GM21360 (cell line): Measurements from ENCODE around the gene GABBR2.

Experiments used
- ATAC-seq: cut with Tn5 transposase; IDR thresholded peaks from one replicate; pipeline ENCODE4 v1.9.1; 2021; ENCODE audit warnings: mild to moderate bottlenecking, moderate library complexity; ENCODE audit not compliant: unreplicated experiment

GABBR2 gene

DNA sequence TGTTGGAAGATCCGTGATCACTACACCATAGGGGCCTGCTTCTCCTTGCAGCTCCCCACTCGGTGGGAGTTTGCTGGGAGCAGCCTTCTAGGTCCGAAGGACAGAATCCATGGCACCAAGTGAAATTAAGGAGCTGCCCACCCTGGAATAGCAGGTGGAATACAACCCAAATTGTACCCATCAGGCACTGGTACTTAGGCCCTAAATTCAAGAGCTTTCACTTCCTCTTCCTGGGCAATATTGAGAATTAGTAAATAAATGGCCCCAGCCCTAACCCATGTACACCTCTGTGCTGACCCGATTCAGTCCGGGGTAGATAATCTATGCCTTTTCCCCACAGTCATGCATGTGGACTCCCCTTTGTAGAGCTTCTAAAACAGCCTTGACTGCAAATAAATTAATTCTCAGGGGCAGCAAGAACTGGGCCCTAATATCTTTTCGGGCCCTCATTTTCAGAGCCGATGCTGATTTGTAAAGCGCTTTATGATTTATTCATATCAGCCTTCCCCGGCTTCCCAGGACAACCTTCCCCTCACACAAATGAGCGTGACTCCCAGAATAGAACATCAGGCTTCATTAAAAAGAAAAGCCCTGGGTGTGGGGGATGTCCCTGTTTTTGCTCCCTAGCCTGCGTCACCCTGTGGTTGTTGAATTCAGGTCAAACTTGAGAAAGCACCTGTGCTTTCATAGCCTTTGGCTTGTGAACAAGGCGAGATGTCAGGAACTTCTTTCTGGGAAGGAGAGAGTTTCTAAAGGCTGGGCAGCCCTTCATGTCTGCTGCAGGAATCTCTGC is 327.2 kb downstream of the GABBR2 start:
- no peak for ATAC-seq

DNA sequence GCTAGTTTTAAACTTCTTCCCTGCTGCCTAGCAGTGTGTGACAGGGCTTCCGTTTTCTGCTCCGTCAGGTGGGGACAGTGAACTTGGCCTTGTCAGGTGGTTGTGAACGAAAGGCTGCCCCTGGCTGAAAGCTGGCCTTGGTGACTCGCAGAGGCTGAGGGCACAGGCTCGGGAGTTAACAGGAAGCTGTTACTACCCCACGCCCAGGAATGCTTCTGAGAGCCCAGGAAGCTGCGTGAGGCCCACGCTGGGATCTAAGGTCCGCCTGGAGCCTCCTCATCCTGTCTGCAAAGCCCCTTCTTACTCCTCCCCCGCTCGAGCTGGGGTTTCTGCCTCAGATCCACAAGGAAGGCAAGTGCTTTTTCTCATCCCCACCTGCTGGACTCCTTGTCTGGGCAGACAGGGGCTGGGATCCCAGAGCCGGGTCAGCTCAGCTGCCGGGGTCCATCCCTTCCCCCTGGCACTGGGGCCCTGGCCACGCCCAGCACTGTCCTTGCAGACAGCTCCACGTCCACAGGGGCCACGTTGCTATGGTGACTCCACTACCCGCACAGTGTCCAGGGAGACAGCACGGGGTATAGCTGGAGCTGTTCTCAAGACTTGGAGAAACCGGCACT is 328.6 kb downstream of the GABBR2 start:
- no peak for ATAC-seq

DNA sequence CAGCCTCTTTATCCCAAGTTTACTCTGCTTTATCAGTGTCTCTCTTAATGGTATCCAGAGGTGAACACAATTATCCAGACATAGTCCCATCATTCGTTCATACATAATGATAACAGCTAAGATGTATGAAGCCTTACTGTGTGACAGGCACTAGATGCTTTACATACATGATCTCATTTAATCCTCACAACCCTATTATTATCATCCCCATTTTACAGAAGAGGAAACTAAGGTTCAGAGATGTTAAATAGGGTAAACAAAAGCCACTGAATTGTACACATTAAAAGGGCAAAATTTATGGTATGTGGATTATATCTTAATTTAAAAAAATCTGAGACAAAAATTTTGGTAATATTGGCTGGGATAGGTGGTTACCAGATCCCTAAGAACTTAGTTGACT is 329.2 kb downstream of the GABBR2 start:
- no peak for ATAC-seq

DNA sequence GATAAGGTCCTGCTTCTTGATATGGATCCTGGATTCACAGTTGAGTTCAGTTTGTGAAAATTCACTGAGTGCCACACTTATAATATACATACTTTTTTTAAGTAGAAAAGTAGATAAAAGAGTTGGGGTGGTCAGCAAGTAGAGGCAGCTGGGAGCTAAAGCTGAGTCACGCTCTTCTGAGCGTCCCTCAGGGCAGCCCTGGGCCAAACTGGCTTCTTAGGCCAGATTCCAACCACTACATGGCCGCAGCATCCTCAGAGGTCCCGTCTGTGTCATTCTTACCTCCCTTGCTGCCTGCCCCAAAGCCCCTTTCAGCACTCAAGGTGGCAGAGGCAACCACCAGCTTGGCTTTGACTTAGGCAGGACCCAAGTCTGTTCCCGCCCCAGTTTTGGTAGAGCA is 329.9 kb downstream of the GABBR2 start:
- ATAC-seq = no peak

DNA sequence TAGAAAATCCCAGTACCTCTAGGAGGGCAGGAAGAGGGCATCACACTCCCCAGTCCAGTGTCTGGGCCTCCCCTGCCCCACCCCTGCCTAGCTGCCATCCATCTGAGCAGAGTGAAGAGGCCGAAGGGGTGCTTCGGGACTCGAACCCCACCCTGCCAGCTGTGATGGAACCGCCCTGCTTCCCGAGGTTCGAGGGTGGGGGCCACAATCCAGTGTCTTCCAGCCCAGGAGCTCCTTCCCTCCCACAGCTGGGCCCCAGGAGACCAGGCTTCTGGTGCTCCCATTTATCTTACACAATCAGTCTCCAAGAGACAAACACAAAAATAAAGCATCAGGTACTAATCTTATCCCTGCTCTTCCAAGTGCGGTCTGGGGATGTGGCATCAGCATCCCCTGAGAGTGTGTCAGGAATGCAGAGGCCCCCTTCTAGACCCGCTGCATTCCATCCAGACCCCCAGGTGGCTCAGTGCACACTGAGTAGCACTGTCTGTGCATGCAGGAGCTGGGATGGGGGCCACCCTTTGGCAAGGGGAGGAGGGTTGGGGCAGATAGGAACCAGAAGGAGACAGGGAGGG is 330.4 kb downstream of the GABBR2 start:
- ATAC-seq = no peak

DNA sequence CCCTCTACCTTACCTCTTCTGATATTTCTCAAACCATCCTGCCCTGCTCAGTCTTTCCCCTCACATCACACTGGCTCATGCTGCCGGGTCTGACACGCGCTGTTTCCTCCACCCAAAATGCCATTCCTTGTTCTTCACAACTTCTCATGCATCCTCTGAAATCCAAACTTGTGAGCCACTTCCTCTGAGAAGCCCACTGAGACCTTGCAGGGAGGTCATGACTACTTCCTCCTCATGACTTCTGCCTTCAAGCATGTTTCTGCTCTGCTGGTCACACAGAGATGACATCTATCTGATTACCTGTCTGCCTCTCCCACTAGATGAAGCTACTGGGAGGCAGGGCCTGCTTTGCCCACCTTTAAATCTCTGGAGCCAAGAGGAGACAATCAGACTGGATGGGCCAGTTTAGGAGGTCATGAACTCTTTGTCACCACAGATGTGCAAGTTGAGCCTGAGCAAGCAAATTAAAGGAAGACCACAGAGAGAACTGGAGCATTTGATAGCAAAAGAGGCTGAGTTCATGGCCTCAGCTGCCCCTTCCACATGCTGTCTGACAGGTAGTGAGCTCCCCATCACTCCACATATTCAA is 333.5 kb downstream of the GABBR2 start:
- no peak for ATAC-seq

DNA sequence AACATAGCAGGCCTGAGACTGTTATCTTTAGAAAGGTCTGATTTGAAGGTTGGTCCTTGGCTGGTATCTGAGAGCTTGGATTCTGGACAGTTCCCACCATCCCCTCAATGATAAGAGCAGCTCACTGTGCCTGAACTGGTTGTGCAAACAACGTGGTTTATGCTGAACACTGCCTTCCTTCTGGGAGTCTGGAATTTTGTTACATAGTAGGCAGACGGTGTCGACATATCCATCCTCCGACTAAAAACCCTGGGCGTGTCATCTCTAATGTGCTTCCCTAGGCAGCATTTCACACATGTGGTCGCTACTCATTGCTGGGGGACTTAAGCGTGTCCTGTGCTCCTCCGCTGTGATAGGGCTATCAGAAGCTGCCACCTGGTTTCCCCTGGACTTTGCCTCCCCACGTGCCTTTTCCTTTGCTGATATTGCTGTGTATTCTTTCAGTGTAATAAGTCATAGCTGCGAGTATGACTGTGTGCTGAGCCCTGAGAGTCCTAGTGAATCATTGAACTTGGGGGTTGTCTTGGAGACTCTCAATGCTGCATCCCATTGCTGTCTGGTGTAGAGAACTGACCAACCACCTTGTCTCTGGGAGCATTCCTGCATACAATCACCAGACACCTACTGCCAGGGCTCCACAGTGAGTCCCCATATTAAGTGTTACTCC is 334.2 kb downstream of the GABBR2 start:
- ATAC-seq = no peak

DNA sequence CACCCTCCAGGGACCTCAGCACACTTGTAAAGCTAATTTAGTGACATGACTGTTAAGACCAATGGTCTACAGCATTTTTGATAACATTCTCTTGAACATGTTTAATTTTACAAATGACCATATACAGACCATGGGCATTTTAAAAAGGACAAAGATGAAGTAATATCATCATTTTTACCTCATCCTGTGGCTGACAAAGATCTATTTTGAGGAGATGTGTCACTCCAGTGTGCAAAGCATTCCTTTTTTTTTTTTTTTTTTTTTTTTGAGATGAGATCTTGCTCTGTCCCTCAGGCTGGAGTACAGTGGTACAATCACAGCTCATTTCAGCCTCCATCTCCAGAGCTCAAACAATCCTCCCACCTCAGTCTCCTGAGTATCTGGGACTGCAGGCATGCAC is 335.1 kb downstream of the GABBR2 start:
- ATAC-seq = no peak

DNA sequence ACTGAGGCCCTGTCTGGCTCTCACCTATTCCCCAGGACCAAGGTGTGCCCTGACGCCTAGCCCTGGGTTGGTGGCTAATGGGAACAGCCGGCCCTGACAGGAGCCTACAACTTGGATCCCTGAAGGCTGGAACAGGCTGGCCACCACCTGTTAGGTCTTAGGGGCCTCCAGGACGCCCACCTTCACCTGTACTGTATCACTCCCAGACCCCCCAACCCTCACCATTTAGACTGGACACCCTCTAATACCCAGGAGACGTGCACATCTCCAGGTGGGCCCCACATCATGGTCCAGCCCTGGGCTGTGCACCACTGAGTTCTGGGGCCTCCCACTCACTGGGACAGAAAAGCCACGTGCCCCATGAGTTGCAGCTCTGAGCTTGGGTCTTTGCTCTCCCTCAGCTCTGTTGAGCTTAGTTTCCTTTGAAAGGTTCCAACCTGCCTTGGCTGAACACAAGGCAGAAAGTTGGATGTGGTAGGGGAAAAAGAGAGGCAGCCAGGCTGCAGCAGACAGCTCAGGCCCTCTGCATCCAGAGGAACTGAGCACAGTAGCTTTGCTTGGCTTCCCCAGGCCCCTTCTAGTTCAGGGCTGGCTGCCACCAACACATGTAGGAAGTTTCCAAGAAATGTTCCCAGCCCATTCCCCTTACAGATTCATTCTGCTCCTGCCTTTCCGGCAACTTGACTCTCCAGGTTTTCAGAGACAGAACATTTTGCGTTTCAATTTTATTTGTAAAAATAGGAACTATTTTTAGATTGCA is 336.5 kb downstream of the GABBR2 start:
- no peak for ATAC-seq

DNA sequence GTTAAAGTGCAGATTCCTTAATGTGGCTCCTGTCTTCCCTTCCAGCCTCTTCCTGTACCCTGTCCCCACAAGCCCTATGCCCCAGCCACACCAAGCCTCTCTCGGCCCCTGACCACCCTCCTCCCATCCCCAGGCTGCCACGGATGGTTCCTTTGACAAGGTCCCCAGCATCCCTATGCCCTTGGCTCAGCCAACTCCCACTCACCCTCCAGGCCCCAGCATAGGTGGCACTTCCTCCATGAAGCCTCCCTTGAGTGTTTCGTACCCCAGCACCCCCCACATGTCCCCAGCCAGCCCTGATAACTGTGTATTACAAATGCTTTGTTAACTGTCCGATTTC is 337.8 kb downstream of the GABBR2 start:
- ATAC-seq = no peak

DNA sequence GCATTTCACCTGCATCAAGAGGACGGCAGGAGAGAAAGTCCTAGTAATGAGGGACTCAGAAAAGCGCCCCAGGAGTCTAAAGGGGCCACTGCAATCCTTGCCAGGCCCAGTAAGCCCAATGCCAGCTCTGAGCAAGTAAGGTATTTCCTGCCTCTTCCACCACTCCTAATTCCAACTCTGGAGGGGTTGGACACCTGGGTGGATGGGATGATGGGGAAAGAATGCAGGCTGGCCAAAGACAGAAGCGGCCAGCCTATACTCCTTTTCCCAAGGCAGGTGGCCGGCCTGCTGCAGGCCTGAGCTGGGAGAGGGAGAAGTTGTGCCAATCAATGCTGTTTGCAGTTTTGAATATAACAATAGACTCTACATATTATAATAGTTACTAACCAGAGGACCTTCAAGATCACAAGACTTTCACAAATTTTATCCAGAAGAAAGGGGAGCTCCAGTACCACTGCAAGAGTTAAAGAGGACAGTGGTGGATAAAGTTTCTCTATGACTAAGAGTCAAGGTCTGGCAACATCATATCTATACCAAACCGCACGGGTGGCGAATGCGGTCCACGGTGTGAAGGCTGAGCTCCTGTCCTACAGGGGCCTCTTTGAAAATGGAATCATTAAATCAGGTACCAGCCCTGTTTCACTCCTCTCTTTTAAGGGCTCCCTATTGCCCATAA is 338.3 kb downstream of the GABBR2 start:
- ATAC-seq = no peak

DNA sequence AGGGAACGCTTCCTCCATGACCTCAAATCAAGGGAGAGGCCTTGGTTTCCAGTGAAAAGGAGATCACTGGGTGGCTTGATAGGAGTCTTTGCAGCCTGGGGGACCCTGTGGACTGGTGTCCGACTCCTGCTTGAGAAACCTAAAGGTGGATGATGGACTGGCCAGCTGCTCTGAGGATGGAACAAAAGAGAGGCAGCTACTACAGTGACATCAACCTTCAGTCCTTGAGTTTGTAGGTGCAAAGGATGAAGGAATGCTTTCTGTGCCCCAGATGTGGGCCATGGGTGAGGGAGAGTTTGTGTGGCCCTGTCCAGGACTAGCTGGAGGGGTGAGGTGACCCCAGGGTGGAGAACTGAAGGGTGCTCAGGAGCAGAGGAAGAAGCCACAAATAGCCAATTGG is 338.8 kb downstream of the GABBR2 start:
- no peak for ATAC-seq

DNA sequence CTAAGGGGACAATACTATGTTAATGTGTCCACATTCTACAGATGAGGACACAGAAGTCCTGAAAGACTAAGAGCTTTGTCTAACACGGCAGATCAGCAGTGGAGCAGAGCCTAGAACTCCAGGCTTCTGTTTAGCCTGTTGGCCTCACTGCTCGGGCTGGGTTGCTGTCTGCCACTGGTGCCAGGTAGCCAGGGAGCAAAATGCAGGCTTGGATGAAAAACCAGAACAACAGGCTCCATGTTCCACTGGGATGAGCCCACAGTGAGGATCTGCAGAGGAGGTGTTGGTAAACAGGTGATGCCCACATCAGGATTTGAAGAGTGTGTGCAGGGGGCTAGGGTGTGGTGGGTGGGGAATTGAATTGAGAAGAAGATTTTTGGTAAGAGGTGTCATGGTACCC is 339.3 kb downstream of the GABBR2 start:
- ATAC-seq = no peak

DNA sequence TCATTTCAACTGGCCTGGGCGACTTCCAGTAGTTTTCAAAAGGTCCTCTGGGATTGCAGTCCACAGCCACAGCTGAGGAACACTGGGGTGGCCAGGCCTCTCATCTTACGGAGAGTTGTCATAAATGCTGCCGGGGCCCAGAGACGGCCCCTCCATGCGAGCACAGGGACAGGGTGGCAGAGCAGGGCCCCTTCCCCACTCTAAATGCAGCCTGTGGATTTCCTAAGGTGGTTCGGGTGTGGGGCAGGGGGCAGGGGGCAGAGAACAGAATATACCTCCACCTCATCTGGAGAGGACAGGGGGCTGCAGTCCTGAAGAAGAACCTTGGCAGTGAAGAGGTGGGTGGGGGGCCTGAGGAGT is 339.7 kb downstream of the GABBR2 start:
- no peak for ATAC-seq

DNA sequence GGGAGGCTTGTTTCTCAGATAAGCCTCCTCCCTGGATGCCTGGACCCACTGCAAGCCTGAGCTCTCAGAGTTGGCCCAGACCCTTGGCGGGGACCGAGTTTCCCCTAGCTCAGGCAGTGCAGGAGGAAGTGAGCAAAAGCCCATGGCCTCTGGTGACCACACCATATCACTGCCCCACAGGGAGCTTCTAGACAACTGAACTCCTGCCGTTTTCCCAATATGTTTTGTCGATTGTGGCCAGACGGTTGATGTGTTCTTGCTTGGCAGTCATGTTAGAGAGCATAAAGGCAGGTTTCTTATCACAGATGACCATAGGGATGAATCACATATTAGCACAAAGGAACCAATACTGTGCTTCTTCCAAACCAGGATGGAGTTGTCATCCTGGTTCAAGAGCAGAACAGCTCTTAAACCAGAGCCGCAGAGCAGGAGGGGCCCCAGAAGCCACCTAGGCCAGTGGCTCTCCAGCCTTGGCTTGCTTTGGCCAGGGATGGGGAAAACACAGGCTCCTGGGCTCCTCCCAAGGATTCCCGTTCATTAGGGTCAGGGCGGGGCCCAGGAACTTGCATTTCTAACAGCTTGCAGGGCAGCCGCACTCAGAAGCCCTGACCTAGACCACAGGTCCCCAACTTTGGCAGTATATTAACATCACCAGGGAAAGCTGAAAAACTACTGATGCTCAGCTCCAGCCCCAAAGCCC is 340.2 kb downstream of the GABBR2 start:
- no peak for ATAC-seq

DNA sequence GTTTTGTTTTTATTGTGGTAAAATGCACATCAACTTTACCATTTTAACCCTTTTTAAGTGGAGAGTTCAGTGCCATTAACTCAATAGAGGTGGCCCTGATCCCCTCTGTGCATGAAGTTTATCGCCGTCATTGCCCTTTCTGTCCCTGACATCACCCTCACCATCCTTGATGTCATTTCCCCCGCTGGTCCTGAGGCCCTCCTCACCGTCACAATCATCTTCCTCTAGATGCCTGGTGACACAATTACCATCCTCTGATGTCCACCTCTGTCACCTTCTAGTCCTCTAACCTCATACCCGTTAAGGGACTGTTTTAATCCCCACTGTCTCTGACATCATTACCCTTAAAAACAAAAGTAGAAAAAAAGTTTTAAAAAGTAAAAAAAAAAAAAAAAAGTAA is 340.8 kb downstream of the GABBR2 start:
- no peak for ATAC-seq

DNA sequence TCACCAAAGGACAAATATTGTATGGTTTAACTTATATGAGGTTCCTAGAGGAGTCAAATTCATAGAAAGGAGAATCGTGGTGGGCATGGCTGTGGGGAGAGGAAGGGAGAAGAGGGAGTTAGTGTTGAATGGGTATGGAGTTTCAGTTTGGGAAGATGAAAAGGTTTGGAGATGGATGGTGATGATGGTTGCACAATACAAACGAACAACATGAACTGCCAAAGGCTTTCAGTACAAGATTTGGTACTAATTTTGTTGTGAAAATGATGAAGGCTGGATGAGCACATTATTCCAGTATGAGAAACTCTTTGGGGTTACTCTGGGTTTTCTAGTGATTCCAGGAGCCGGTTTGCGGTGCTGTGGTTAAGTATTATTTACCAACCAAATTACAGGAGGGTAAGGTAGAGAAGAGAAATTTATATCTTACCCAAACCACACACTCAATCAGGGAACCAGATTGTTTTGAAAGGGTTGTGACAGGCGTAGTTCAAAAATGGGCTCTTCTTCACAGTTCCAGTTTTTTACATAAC is 341.3 kb downstream of the GABBR2 start:
- no peak for ATAC-seq

DNA sequence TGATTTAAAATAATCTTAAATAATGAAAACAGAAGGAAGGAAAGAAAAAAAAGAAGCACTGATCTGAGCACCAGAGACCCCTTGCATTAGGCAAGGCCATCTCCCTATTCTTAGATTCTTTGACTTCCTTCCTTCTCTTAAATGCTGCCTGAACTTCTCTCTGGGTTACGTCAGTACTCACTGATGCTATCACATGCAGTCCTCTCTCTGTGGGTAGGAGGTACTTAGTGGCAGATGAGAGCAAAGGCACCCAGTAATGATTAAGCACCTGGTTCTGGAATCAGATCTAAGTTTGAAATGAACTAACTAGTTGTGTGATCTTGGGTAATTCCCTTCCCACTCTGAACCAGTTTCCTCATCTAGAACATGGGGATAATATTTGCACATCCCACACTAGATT is 343.0 kb downstream of the GABBR2 start:
- no peak for ATAC-seq

DNA sequence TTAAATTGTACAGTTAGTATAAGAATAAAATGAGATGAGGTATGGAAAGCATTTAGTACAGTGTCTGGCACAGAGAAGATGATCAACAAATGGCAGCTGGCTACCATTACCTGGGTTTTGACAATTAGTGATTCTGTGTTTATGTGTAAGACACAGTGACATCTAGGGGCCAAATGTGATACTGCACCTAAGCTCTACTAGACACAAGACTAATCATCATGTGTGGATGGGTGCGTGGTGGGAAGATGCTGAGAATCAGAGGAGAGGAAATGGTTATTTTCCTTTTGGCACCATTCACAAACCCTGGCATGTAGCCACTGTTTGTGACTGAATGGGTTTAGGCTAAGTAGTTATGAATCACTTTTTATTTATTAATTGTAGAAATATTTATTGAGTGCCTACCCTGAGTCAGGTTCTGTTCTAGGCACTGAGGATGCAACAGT is 343.5 kb downstream of the GABBR2 start:
- no peak for ATAC-seq
